DMS53 (cell line): Measurements from ENCODE around the gene UNKL.
A peak's percentile ranks its signal among the peaks of the same experiment; 100 is the strongest.

Source experiments
- DNase-seq: peaks from one replicate; lab custom pipeline; 2025; lab: John Stamatoyannopoulos, UW

The UNKL gene

DNA sequence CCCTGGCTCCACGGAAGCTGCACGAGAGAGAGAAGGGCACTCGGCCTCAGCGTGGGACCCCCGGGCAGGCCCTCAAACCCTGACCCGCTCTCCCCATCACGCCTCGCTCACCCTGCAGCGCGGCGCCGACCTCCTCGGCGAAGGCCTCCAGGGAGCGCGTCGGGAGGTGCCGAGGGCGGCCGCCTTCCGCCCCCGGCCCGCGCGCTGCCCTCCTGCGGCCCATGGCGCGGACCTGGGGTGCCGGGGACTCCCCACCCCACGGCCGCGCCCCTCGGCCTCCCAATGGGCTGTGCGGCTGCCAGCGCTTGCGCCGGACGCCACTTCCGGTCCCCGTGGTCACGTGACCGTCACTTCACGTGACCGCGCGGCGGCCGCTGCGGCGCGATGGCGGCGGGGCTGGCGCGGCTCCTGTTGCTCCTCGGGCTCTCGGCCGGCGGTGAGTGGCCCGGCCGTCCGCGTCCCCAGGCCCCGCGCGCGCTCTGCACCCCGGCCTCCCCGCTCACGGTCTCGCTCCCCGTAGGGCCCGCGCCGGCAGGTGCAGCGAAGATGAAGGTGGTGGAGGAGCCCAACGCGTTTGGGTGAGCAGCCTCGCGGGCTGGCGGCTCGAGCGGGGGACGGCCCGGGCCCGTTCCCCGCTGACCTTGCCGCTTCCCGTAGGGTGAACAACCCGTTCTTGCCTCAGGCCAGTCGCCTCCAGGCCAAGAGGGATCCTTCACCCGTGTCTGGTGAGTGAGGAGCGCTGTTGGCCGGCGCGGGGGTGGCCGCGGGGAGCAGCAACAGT is 62.7 kb downstream of the UNKL start, which contains the start of the genes GNPTG and TSR3:
TSS of gene GNPTG (plus strand) at position 350 of the 781 bp plus-strand sequence. CDS start at position 385, 35 bp downstream.
TSS of gene TSR3 (minus strand) at position 297 of the 781 bp plus-strand sequence. CDS start at position 223, 74 bp downstream.
- DNase-seq: peak; percentile 89

DNA sequence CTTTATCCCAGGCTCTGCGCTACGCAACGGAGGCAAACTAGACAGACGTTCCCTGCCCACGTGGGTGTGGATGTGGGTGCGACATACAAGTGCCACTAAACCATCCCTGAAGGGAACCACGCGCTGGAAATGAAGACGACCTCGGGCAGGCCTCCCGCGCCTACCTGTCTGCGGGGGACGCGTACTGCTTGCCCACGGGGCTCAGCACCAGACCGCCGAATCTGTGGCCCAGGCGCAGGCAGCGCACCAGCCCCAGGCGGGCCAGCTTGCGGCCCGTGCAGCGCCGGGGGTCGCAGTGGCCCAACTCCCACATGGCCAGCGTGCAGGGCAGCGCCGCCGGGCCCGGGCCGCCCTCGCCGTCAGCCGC is 63.3 kb downstream of the UNKL start:
- peak; percentile 42 for DNase-seq

DNA sequence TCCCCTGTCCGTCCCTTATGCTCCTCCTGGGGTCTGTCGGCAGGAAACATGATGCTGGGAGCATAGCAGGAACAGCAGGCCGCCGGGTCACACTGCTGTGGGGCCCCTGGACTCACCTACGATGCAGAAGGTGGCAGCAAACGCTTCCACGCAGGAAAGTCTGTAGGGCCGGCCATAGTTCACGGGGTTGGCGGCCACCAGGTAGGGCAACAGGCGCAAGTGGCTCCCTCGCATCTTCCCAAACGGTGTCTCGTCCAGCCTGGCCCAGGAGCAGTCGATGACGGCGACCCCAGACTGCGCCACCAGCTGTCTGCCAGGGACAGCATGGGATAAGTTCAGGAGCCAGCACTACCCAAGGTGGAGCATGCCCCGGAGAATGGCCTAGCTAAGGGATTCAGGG is 63.8 kb downstream of the UNKL start:
- DNase-seq: no peak

DNA sequence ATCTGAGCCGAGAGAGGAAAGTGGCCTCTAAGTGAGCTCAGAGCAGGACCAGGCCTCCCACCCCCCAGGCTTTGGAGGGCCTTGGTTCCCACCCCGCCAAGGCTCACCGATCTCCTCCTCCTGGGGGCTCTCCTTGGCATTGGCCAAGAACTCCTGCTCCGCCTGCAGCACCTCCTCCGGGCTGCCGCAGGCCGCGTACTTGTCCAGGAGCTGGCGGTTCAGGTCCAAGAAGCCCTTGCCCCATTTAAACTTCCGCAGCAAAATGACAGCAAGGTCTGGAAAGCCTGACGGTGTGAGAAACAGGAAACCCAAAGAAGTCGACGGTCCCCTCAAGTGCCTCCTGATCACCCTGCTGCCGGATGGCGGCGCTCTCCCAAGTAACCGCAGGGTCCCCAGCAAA is 64.6 kb downstream of the UNKL start:
- no peak for DNase-seq

DNA sequence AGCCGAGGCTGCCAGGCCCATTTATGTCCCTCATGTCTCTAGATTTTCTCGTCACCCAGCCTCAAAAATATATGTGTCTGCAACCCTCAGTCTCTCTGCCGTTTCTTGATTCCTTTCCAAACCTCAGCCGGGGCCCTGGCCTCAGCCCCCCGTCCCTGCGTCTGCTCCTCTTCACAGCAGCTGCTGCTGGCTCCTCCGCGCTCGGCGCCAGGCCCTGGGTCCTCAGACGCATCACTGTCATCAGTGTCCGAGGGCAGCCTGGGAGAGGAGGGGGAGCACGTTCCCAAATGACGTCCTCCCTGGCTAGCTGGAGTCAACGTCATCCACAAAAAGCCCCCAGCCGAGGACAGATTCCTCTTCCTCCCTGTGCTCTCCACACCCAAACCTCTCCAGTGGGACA is 65.2 kb downstream of the UNKL start:
- no peak for DNase-seq

DNA sequence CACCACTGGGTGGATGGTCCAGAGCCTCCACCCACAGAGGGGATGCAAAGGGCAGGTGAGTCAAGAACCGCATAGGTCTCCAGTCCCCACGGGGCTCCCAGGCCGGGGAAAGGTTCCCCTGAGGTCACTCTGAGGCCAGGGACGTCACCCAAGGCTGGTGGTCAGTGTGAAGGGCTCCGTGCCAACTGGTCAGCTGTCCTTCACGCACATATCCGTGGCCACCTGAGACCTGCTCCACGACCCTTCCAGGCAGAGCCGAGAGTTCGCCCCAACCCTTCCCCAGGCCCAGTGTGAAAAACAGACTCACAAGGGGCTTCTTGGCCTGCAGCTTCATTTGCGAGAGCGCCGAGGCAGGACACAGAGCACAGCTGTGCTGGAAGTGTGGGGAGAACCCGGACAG is 65.6 kb downstream of the UNKL start:
- DNase-seq: no peak

DNA sequence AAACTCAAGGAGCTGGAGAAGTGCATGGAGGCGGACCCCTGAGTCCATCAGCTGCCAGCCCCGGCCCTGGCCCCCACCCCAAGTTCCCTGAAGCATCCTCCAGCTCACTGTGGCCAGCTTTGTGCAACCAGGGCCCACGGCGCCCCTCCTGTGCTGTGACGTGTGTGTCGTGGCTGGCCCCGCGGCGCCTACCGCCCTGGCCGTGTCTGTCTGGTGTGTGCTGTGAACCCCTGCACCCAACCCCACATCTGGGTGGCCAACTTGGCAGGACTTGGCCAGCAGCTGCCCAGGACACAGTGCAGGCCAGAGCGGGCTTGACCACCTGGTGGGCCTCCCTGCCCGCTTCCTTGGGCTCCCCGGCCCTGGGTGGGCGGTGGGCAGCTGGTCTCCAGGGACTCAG is 66.1 kb downstream of the UNKL start:
- DNase-seq: no peak

DNA sequence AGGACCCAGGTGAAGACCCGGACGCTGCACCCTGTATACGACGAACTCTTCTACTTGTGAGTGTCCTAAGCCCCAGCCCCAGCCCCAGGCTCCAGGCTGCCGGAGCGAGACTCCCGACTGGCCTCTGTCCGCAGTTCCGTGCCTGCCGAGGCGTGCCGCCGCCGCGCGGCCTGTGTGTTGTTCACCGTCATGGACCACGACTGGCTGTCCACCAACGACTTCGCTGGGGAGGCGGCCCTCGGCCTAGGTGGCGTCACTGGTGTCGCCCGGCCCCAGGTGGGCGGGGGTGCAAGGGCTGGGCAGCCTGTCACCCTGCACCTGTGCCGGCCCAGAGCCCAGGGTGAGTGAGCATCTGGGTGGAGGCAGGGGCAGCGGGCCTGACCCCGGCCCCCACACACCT is 66.5 kb downstream of the UNKL start:
- DNase-seq: no peak

DNA sequence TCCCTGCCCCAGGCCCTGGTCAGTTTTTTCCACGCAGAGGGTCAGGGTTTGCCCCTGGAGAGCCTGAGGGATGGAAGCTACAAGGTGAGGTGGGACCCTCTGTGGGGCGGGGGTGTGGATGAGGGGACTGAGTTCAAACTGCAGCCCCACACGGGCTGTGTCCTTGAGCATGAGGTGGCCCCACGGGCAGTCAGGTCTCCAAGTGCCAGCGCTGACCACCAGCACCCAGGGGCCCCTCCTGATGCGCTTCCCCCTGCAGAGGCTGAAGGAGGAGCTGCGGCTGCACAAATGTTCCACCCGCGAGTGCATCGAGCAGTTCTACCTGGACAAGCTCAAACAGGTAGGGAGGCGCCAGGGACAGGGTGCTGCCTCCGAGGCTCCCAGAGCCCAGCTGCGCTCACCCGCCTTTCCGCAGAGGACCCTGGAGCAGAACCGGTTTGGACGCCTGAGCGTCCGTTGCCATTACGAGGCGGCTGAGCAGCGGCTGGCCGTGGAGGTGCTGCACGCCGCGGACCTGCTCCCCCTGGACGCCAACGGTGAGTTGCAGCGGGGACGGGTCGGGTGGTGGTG is 67.1 kb downstream of the UNKL start:
- DNase-seq: no peak

DNA sequence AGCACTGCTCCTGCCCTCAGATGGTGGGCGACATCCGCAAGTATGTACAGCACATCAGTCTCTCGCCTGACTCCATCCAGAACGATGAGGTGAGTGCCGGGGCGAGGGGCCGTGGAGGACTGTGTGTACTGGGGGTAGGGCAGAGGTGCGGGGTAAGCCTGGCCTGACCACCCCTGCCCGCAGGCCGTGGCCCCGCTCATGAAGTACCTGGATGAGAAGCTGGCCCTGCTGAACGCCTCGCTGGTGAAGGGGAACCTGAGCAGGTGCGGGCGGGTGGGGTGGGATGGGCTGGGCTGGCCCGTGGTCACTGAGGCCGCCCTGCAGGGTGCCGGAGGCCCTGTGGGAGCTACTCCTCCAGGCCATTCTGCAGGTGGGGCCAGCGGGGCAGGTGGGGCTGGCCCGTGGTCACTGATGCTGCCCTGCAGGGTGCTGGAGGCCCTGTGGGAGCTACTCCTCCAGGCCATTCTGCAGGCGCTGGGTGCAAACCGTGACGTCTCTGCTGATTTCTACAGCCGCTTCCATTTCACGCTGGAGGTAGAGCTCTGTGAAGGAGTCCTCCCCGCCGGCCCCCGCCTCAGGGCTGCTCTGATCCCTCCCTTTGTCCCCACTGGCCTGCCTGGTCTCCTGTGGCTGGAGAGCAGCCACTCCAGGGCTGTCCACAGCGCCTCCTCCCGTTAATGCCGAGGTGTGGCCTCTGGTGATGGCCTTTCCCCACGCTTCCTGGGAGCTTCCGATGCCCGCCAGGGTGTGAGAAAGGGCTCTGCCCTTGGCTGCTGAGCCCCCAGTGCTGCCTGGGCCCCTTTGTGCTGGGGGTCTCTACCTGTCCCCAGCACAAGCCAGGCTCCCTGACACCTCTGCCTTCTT is 67.8 kb downstream of the UNKL start:
- peak; percentile 49 for DNase-seq

DNA sequence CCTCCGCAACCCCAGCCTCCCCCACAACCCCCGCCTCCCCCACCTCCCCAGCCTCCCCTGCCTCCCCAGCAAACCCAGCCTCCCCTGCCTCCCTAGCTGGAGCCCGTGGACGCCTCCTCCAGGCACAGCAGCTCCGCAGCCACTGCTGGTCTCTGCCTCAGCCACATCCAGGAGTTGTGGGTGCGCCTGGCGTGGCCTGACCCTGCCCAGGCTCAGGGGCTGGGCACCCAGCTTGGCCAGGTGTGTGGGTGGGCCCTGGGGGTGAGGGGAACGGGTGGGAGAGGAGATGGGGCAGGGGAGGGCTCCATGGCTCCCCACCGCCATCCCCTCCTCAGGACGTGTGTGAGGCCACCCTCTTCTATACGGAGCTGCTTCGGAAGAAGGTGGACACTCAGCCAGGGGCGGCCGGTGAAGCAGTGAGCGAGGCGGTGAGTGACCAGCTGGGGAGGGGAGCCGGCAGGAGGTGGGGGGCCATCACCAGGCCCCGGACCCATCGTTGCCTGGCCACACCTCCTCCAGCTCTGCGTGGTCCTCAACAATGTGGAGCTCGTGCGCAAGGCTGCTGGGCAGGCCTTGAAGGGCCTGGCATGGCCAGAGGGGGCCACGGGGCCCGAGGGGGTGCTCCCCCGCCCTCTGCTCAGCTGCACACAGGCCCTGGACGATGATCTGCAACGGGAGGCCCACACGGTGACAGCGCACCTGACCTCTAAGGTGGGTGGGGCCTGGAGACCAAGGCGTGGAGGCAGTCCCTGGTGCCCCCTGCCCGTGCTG is 68.7 kb downstream of the UNKL start:
- DNase-seq: no peak

DNA sequence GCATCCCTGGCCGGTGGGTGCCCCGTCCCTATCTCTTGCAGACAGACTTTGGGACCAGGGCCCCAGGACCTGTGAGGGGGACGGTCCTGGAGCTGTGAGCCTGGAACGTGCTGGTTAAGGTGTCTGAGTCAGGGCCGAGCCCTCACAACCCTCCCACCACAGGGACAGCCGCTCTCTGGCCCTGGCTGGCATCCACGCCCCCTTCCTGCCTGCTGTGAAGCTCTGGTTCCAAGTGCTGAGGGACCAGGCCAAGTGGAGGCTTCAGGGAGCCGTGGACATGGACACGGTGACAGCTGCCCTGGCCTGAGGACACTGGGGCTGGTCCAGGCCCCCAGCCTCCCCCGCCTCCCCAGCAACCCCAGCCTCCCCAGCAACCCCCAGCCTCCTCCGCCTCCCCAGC is 69.4 kb downstream of the UNKL start:
- peak; percentile 21 for DNase-seq

DNA sequence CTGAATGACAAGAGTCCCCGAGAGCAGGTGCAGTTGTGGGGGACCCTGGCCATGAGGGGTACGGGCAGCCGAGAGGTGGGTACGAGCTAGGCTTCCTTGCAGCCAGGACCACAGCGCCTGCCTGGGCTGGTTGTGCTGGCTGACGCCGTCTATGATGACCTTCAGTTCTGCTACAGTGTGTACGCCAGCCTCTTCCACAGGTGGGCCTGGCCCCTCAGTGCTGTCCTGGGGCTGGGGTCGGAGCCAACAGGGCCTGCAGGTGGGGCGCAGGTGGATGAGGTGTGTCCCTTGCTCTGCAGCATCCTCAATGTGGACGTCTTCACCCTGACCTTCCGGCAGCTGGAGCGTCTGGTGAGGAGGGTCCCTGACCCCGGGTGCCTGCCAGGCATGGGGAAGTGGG is 70.0 kb downstream of the UNKL start:
- no peak for DNase-seq

DNA sequence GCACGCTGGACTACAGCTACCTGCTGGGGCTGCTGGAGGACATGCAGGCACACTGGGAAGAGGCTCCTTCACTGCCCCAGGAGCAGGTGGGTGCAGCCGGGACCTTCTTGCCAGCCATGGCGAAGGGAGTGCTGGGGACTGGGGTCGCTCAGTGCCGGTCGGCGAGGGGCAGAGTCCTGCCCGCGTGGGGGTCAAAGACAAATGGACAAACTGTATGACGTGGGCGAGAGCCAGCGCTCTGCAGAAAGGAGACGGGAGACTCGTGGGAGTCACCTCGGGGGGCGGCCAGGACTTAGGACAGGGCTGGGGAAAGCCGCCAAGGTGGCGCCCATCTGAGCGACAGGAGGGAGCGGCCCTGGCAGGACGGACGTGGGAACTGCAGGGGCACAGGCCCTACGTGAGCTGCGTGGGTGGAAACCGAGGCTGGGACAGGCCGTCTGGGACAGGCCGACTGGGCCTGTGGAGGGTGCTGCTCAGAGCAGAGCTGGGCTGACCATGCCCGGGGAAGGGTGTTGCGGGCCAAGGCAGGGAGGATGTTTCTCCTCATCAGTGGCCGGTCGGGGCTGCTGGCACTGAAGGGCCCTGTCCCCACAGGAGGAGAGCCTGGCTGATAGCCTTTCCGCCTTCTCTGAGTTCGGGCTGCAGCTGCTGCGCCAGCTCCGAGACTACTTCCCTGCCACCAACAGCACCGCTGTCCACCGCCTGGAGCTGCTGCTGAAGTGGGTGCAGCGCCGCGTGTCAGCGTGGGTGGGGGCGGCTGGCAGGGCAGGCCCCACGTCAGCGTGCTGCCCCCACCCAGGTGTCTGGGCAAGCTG is 70.9 kb downstream of the UNKL start:
- DNase-seq: no peak

DNA sequence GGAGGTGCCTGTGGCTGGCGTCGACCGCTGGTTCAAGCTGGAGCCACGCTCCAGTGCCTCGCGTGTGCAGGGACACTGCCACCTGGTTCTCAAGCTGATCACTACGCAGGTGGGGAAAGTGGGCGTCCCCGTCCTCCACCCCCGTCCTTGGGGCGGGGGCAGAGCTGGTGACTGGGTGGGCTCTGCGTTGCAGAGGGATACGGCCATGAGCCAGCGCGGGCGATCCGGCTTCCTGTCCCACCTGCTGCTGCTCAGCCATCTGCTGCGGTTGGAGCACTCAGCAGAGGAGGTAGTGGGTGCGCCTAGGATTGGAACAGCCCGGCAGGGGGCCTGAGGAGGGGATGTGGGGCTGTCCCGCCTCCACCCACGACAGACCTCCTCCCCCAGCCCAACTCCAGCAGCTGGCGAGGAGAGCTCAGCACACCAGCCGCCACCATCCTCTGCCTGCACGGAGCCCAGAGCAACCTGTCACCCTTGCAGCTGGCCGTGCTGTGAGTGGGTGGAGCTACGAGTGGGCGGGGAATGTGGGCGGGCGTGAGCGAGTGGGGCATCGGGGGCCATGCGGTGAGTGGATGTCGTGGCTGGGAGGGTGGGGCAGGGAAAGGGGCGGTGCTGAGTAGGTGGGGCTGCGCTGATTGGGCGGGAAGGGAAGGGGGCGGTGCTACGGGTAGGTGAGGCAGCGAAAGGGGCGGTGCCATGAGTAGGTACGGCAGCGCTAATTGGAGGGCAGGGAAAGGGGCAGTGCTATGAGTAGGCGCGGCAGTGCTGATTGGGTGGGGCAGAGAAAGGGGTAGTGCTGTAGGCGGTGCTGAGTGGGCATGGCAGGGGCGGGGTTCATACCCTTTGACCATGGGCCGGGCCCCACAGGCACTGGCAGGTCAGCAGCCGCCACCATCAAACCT is 71.7 kb downstream of the UNKL start:
- peak; percentile 98 for DNase-seq

DNA sequence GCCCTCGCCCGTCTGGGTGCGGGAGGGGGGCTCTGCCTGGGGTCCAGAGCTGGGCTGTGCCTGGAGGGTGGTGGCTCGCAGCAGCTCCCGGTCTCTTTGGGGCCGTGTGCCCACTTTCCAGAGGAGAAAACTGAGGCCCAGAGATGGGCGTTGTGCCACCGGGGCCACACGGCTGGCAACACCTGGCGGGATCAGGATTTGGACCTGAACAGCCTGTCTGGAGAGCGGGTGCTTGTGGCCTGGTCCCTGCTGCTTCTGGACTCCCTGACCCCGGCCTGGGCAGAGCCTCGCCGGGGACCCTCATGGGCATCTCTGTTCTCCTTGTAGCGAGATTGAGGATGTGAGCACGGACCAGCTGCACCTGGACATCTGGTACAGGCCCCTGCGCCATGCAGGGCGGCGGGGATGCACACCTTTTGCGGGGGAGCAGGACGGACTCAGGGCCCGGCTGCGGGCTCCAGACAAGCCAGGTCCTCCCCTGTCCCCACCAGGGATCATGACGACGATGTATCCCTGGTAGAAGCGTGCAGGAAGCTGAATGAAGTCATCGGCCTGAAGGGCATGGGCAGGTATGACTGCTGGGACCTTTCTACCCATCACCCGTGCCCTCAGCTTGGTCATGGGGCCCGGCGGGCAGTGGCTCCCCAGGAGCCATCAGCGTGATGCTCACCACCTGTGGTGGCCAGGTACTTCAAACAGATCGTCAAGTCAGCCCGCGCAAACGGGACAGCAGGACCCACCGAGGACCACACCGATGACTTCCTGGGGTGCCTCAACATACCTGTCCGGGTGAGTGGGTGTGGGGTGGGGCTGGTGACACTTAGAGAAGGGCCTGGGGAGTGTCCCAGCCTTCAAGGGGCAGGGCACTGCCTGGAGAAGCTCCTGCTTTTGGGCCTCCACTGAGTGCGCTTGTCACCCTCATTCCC is 72.7 kb downstream of the UNKL start:
- DNase-seq: peak; percentile 47

DNA sequence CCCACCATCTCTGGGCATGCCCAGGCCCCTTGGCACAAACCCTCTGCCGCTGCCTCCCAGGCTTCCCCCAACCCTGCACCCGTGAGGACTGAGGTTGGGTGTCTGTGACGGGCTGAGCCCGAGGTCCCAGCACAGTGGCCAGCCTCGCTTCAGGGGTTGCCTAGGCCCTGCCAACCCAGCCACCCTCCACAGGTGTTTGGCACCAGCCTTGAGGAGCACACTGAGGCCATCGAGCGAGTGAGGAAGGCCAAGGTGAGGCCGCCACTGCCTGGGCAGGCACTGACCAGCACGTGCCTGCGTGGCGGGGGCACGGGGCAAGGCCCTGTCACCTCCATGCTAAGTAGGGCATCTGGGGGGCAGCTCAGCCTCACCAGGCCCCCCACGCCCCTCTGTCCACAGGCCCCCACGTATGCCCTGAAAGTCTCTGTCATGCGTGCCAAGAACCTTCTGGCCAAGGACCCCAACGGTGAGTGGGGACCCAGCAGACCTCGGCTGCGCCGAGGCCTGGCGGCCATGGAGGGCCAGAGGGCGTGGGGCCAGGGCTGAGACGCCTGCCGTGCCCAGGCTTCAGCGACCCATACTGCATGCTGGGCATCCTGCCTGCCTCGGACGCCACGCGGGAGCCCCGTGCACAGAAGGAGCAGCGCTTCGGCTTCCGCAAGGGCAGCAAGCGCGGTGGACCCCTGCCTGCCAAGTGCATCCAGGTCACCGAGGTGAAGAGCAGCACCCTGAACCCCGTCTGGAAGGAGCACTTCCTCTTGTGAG is 73.6 kb downstream of the UNKL start:
- no peak for DNase-seq
